Osteoblast (primary cell): ENCODE data around the gene CALM3. TPM values are rescaled to one million over a fixed set of nuclear protein-coding genes. Genes with fewer than 3 reads are reported as not detected.

Experiments
- DNase-seq: peaks from one replicate; pipeline ENCODE4 v3.0.0; 2011; ENCODE audit warnings: low spot score, mixed read lengths; ENCODE audit not compliant: insufficient read length; ENCODE audit errors: missing footprints
- H2AFZ ChIP-seq: 2 replicates; pipeline ENCODE4 v1.6.0; 2011; ENCODE audit warnings: mild to moderate bottlenecking, low read length
- H3K27ac ChIP-seq: 2 replicates; pipeline ENCODE4 v1.5.1; 2011; ENCODE audit warnings: mild to moderate bottlenecking, low read depth, low read length, moderate library complexity
- H3K27me3 ChIP-seq: 2 replicates; pipeline ENCODE4 v1.6.0; 2012; ENCODE audit warnings: mild to moderate bottlenecking, control low read depth, inconsistent platforms, low read length, moderate library complexity; ENCODE audit not compliant: insufficient read depth
- H3K36me3 ChIP-seq: 2 replicates; pipeline ENCODE4 v1.5.1; 2011; ENCODE audit warnings: mild to moderate bottlenecking, low read length, control low read depth, moderate library complexity; ENCODE audit not compliant: insufficient read depth
- H3K4me1 ChIP-seq: 2 replicates; pipeline ENCODE4 v1.5.1; 2011; ENCODE audit warnings: mild to moderate bottlenecking, low read length, control low read depth, moderate library complexity; ENCODE audit not compliant: insufficient read depth
- H3K4me2 ChIP-seq: 2 replicates; pipeline ENCODE4 v1.6.0; 2011; ENCODE audit warnings: mild to moderate bottlenecking, low read length; ENCODE audit not compliant: insufficient read depth
- H3K4me3 ChIP-seq: fragments of 200-600 bp; sonication (generic); 3 replicates; pipeline ENCODE4 v1.5.1; 2012; ENCODE audit warnings: mild to moderate bottlenecking, low read length, inconsistent platforms; ENCODE audit not compliant: insufficient read depth
- H3K79me2 ChIP-seq: 2 replicates; pipeline ENCODE4 v1.6.0; 2012; ENCODE audit warnings: mild to moderate bottlenecking, low read length, control low read depth, inconsistent platforms; ENCODE audit not compliant: insufficient read depth
- H3K9me3 ChIP-seq: 2 replicates; pipeline ENCODE4 v1.5.1; 2011; ENCODE audit warnings: low read depth, low read length, control low read depth
- H4K20me1 ChIP-seq: 2 replicates; pipeline ENCODE4 v1.6.0; 2012; ENCODE audit warnings: mild to moderate bottlenecking, low read length, control low read depth; ENCODE audit not compliant: insufficient read depth
- CTCF ChIP-seq: IDR thresholded peaks from 2 replicates; pipeline ENCODE4 v1.5.1; 2011; ENCODE audit warnings: mild to moderate bottlenecking, low read depth, low read length, moderate library complexity; ENCODE audit errors: extremely low read depth
- total RNA-seq: library from RNA; depleted of rRNA; stranded (reverse); fragments of >200 nt; gene quantifications from 2 replicates; pipeline ENCODE4 v1.2.3, GENCODE V29; 2012

CALM3 gene
- total RNA-seq, 1 donor, result 124 TPM

- no peaks in the 10 kb centered on the region for H3K36me3 ChIP-seq
- no peak overlapping the region for H3K27ac ChIP-seq
- H3K27me3 ChIP-seq, result no peaks in the 10 kb centered on the region
- H3K79me2 ChIP-seq, result no peaks in the 10 kb centered on the region
- H3K4me3 ChIP-seq, result no peak overlapping the region
- no peak for DNase-seq
- TF ChIP-seq CTCF, result no peak
- H3K9me3 ChIP-seq, result no peaks in the 10 kb centered on the region
- no peak overlapping the region for H3K4me2 ChIP-seq
- H4K20me1 ChIP-seq, result peaks cover 12% of the 10 kb centered on the region
- H2AFZ ChIP-seq, result no peak overlapping the region
- peaks cover 41% of the 10 kb centered on the region for H3K4me1 ChIP-seq
These were observed 14.8 kb downstream of the CALM3 start for GRCh38 chr19:46615966-46616365.

DNA sequence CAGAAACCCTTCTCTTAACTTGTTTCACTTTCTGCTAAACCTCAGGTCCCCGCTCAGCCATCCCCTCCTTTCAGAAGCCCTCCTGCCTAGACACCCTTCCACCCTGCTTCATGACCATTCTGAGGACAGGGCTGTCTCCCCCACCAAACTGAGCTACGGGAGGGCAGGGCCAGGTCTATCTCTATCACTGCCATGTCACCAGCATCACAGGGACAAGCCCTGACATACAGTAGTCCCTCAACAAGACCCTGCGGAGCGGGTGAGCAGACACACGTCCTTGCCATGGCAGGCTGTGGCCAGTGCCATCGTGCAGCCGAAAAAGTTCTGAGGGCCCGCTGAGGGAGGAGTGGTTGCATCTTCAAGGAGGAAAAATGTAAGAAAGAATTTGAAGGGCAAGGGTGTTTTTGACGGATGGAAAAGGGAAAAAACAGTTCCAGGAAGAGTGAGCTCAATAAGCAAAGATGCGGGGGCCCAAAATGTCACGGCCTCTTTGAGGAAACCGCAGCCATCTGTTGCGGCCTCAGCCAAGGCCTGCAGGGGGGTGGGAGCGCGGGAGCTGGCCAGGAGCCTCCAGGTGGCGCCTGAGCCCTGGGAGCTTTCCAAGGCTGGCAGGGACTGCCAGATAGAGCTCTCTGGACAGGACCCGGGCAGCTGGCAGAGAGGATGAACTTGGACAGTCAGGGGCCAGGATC lies 15.6 kb downstream of the CALM3 start:
- H3K79me2 ChIP-seq, result no peaks in the 10 kb centered on the region
- H3K4me1 ChIP-seq, result peaks cover 41% of the 10 kb centered on the region
- H3K36me3 ChIP-seq, result no peaks in the 10 kb centered on the region
- no peak overlapping the region for H3K27ac ChIP-seq
- no peak overlapping the region for H2AFZ ChIP-seq
- peak; percentile 34 for TF ChIP-seq CTCF
- peak; percentile 75 for DNase-seq
- peak overlapping the region; percentile 1 for H3K4me2 ChIP-seq
- H4K20me1 ChIP-seq, result peaks cover 5% of the 10 kb centered on the region
- no peak overlapping the region for H3K4me3 ChIP-seq
- H3K27me3 ChIP-seq, result no peaks in the 10 kb centered on the region
- no peaks in the 10 kb centered on the region for H3K9me3 ChIP-seq

DNA sequence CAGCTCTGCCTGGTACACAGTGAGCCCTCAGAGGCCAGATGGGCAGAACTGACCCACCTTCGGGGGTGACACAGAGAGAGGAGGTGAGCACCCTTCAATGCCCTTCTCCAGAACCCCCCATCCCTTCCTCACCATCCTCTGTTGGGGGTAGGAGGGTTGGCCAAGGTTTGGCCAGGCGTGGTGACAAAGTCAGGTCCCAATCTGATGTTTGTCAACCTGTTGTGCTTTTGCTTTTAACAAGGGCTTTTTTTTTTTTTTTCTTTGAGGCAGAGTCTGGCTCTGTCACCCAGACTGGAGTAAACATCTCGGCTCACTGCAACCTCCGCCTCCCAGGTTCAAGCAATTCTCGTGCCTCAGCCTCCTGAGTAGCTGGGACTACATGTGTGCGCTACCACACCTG lies 16.5 kb downstream of the CALM3 start:
- H3K36me3 ChIP-seq, result no peaks in the 10 kb centered on the region
- no peak overlapping the region for H3K27ac ChIP-seq
- no peak for TF ChIP-seq CTCF
- H3K4me1 ChIP-seq, result peaks cover 45% of the 10 kb centered on the region
- no peak overlapping the region for H3K4me2 ChIP-seq
- no peak overlapping the region for H2AFZ ChIP-seq
- no peak for DNase-seq
- H4K20me1 ChIP-seq, result peaks cover under 1% of the 10 kb centered on the region
- no peak overlapping the region for H3K4me3 ChIP-seq
- H3K79me2 ChIP-seq, result peaks cover 7% of the 10 kb centered on the region
- H3K9me3 ChIP-seq, result no peaks in the 10 kb centered on the region
- no peaks in the 10 kb centered on the region for H3K27me3 ChIP-seq

GRCh38 chr19:46618670-46619231 lies 17.6 kb downstream of the CALM3 start:
- no peak for TF ChIP-seq CTCF
- no peak for DNase-seq

More at GRCh38 chr19:46618670-46619231, 17.6 kb downstream of the CALM3 start:
- Histone ChIP-seq H3K79me2 (peaks cover 14% of the 10 kb centered on the region), H3K4me3 (no peak overlapping the region), H3K27me3 (no peaks in the 10 kb centered on the region), H3K4me2 (no peak overlapping the region), H3K9me3 (no peaks in the 10 kb centered on the region), H3K4me1 (peaks cover 42% of the 10 kb centered on the region), H3K27ac (no peak overlapping the region), H4K20me1 (no peaks in the 10 kb centered on the region), H3K36me3 (no peaks in the 10 kb centered on the region), H2AFZ (no peak overlapping the region)
